Uterus (tissue), 2 donors: ENCODE results near the gene OR7D2.

ENCODE experiments used
- CTCF ChIP-seq, 4 experiments: fragments of 200-600 bp in 2 of 4; fragments of 450-650 bp in 2 of 4; sonication (generic) in 2 of 4; IDR thresholded peaks; one replicate each; pipeline ENCODE4 v1.5.1; 2016 to 2019; ENCODE audit warnings: antibody characterized with exemption in 4 of 4, mild to moderate bottlenecking in 2 of 4, moderate library complexity in 1 of 4
- POLR2A ChIP-seq, 2 donors: fragments of 450-650 bp; IDR thresholded peaks; one replicate each; pipeline ENCODE4 v1.6.1; 2016; ENCODE audit warnings: antibody characterized with exemption in 2 of 2, mild to moderate bottlenecking in 1 of 2, moderate library complexity in 1 of 2

- TF ChIP-seq CTCF (IDR thresholded peaks at IDR 0.05) (no peak), POLR2A (IDR thresholded peaks at IDR 0.05) (no peak)
Observed at GRCh38 chr19:9156304-9156703, 22.5 kb upstream of the OR7D2 start.
